ENCODE results near the gene CAPG.
"Not testable (repeated sequence)": the region's sequence is repeated elsewhere in the genome, so short reads cannot be mapped to it uniquely, and the experiment has no call there.

The CAPG gene

DNA sequence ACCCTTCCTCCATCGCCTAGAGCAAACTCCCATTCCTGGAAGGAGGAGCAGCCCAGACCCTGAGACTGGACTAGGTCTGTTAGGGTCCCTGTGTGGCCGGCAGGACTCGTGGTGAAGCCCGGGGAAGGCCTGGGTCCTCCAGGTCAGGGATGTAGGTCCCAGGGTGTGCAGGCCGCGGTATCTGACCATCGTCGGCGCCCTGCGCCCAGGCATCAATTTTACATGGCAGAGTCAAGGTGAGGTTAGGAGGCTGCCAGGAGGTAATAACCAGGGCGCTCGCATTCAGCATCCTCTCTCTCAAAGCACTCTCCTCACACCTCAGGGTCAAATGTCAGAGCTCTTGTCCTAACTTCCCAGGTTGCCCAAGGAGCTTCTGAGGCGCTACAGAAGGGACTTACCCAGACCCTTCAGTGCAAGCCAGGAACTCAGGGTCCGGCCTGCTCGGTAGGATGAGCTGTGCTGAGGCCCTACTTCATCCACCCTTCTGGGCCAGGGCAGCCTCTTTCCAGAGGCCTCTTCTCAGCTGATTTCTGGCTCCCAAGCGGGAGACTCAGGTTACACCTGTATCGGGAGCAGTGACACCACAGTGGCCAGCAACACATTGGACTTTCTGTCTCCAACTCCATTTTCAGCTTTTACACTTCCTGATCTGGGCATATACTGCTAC is 9.0 kb upstream of the CAPG start:
- no peak for DNase-seq

DNA sequence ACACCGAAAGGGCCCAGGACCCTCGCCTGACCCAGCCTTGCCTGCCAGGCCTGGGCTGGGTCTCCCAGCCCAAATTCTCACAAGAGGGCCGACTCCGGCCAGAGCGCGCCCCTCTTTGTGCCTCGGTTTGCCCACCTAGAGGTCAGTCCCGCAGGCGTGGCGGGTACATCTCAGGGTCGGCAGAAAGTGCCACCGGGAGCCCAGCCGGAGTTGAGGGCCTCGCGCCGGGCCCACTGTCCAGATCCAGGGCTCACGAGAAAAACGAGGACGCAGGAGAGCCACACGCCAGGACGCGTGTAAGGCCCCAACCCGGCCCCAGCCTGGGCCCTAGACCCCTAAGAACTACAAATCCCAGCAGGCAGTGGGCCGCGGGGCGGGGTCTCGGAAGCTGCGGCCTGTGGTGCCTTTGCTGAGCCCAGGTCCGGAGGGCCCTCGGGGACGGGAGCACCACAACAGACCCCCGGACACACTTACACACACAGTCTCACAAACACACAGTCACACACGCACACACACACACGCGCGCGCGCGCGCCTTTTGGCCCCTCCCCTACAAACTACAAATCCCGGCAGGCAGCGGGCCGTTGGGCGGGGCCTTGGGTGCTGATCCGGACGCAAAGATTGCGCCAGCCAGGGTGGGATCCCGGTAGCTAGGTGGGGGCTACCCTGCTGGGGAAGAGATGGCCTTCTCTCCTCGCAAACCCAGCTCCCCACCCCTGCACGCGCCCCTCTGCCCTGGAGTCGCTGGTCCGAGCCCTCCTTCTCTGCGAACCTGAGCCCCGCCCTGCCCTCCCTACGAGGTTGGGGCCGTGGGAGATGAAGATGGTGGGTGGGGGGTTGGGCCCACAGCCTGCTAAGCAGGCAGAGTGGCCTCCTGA is 8.2 kb upstream of the CAPG start, which contains the start of gene SH2D6:
TSS of gene SH2D6 (plus strand) at position 583 of the 877 bp plus-strand sequence. CDS start 10,752 bp downstream, outside the sequence.
- DNase-seq, result peak; percentile 80 to 82

DNA sequence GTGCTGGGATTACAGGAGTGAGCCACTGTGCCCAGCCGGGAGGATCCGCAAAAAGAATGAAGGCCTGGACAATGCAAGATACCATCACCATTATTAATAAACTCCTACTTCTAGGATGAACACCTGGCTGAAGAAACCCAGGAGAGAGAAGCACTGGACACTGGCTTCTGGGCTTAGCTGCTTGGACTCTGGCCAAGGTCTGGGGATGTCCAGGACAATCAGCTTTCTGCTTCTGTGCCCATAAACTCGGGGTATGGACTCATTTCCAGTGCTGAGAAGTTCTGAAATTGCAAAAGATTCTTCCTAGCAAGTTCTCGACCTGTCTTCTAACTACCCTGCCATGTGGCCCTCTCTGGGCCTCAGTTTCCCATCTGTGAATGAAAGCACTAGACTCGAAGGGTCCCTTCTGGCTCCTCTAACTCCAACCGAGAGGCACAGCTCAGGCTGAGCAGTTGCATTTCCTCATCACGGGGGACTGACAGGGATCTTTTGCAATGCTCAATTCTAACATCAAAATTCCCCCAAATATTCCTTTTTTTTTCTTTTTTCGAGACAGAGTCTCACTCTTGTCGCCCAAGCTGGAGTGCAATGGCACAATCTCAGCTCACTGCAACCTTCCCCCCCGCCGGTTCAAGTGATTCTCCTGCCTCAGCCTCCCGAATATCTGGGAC is 5.9 kb upstream of the CAPG start:
- no peak for DNase-seq

DNA sequence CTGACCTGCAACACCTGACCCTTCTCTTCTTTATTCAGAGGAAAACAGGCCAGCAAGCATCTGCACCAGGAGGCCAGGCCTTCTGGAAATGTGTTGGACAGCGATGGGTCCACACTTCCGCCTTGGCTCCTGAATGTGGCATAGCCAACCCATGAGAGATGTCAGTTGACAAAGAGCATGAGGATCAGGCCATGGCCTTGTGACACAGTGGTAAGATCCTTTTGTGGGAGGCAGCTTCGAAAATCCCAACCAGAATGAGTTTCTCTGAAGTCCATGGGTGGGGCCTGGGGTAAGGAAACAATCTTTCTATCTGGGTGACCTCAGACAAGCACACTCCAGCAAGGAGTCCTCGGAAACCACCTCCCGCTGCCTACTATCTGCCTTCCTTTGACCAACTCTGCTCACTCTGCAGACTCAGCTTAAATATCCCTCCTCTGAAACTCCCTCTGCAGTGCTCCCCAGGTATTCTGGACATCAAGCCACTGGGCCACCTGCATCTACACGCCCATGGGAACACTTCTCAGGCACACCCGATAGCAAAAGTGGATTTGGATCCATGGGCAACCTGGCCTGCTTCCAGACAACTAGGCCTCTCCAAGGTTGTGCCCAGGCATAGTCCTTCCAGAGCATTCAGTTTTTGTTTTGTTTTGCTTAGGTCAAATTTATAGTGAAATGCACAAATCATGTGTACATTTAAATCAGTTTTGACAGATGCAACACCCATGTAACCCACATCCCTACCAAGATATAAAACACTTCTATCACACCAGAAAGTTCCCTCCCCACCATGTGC is 4.8 kb upstream of the CAPG start:
- DNase-seq, result no peak

GRCh38 chr2:85414421-85414759 is 4.2 kb upstream of the CAPG start:
- DNase-seq, result not testable (repeated sequence)

GRCh38 chr2:85413592-85414420 is 3.6 kb upstream of the CAPG start:
- peak in 1 of 2 experiments; percentile 15 for DNase-seq

- no peak for DNase-seq
These were observed 1.2 kb upstream of the CAPG start for GRCh38 chr2:85411405-85411748.

DNA sequence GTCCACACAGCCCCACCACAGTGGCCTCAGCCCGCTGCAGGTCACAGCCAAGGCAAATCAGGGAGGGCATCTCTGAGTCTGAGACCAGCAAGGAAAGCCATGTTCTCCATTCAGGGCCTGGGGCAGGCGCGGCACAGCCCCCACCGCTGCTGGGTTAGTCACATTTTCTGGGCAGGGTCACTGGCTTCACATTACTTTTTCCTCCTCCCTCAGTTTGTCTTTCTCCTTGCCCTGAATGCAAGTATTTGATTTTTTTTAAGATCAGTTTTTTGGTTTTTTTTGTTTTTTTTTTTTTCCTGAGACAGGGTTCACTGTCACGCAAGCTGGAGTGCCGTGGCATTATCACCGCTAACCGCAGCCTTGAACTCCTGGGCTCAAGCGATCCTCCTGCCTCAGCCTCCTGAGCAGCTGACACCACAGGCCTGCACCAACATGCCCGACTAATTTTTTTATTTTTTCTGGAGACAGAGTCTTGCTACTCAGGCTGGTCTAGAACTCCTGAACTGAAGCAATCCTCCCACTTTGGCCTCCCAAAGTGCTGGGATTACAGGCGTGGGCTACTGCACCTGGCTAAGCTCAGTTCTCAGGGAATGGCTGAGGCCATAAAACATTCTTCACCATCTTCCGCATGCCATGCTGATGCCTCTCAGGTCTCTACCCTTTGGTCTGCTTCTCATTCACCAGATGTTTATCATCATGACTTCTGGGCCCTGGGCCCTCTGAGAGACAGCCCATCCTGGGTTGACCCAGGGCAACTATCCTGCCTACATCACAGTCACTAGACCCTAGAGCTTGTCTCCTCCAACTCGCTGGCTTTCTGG is 628 bp upstream of the CAPG start:
- no peak for DNase-seq

DNA sequence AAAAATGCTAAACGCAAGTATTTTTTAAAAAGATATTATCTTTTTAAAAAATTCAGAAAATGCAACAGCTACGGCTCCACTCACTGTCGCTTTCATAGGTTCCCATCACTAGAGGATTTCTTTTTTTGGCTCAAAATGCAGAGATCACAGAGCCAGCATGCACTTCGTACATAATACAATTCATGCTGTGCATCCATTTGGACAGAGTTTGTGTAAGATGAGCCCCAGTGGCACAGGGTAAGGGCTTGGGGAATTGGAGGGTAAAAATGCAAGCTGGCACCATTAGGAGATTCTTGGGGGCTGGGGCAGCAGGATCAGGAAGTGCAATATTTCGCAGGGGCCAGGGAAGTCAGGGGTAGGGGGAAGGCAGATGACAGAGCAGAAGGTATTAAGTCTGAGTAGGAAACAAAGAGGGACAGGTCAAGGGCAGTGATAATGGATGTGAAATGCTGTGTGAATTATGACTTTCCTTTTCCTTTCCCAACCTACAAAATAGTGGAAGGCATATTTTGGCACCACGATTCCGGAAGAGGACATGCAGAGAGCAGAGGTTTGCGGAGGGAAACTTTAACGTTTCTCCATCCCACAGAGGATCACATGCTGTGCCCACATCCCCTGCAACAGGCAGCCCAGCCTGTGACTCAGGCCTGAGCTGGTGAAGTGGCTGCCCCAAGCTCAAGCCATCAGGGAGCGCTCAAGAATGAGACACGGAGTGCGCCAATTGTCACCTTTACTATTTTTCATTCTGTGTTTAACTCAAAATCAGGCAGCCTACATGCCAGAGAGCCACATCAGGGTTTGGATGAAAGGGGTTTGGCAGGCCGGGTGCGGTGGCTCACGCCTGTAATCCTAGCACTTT is 4.7 kb downstream of the CAPG start:
- peak; percentile 59 to 69 for DNase-seq

GRCh38 chr2:85401844-85402243 is 8.3 kb downstream of the CAPG start:
- no peak for DNase-seq

- DNase-seq, result no peak
These were observed 8.7 kb downstream of the CAPG start for GRCh38 chr2:85401464-85401805.

DNA sequence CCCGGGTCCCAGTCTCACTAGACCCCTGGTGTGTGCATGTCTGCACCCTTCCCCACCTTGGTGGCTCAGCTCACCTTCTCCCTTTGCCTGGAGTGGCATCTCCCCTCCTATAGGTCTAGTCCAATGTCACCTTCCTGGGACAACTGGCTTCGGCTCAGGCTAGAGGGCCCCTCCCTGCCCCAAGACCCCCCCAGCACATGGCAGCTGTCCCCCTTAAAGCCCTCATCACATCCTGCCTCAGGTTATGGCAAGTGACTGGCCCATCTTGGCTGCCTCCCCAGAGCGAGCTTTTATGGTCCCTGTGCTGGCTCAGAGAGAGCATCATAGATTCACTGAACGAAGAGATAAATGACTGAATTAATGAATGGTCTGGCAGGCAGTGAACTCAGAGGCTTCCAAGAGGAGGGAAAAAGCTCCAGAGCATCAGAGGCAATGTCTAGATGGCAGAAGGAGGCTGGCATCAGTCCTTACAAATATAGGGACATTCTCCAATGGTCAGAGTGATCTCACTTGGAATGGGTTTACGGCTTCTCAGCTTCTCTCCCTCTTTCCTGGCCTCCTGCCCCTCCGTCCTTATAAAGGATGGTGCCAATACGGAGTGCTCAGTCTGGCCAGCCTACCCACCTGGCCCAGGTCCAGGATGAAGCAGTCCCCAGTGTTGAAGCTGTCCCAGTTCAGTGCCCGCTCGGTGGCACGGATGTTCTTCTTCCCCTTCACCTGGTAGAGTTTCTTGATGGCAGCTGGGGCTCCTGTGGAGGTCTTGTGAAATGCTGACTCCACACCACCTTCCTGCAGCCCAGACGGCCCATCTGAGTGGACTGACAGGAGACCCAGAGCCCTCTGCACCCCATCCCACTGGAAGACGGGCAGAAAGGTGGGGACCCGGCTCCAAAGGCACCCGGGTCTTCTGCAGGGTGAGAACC is 9.4 kb downstream of the CAPG start:
- DNase-seq, result no peak

DNA sequence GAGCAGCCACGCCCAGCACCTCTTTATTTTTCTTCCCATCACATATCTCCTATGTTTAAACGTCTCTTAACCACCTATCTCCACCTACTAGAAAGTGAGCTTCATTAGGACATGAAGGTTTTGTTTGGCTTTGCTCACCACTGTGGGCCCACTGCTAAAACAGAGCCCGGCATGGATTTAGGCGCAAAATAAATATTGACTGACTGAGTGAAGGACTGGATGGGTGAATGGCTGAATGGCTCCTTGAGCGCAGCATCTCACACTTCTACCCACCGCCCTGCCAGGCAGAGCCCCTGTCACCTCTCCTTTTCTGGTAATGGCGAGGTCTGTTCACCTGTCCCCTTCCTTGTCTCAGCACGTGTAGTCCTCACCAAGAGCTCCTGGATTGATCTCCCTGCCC is 10.1 kb downstream of the CAPG start:
- DNase-seq, result no peak

DNA sequence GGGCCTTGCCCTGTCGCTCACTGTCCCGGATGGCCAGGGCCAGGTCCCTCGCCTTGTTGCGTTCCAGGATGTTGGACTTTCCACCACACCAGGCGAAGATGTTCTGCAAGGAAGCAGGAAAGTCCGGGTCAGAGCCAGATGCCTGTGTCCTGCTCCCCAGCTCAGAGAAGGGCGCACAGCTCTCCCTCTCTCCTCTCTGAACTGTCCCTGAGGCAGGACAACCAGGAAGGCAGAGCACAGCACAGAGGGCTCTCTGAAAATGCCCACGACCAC is 11.0 kb downstream of the CAPG start:
- no peak for DNase-seq

DNA sequence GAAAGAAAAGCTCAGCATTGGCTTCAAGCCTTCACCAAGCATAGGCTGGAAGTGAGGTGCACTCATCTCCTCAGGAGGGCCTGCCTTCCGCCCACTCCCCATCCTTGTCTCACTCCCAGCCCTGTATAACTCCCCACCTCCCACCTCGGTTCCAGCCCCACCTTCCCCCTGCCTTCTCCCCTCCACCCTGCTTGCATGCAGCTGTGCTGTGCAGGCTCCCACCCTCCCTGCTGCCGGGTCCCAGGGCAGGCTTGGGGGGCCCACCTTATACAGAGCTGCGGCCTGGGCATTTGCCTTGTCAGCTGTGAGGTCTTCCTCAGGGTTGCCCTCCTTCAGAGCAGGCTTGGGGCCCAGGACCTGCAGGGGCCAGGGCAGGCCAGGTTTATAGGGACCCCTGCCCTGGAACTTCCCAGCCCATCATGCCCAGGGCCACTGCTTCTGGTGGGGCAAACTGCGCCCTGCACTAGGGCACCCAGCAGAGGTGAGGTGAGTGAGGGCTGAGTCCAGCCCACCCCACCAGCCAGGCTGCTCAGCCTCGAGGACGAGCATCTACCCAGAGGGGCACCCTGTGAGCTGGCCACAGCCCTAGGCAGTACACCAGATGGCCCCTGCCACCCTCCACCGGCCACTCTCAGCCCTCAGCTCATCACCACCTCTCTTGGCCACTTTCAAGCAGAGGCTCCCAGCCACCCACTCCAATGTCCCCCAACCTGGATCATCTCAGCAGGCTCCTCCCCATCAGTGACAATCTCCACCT is 11.6 kb downstream of the CAPG start:
- DNase-seq, result no peak

DNA sequence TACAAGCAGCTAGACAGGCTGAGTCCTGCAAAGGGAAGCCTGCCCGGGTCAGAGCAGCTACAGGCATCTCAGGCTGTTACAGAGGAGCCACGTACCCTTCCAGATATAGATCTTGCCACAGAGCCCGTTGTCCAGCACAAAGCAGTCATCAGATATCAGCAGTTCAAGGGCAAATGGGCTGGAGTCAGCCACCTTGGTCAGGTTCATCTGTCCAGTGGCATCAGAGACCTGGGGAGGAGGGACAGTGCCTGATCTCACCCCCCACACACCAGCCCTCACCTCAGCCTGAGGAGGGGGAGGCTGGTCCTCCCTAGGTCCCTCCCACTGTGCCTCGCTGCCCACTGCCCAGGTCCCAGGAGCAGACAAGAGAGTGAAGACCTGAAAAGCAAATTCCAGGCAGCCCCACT is 12.2 kb downstream of the CAPG start:
- DNase-seq, result no peak

DNA sequence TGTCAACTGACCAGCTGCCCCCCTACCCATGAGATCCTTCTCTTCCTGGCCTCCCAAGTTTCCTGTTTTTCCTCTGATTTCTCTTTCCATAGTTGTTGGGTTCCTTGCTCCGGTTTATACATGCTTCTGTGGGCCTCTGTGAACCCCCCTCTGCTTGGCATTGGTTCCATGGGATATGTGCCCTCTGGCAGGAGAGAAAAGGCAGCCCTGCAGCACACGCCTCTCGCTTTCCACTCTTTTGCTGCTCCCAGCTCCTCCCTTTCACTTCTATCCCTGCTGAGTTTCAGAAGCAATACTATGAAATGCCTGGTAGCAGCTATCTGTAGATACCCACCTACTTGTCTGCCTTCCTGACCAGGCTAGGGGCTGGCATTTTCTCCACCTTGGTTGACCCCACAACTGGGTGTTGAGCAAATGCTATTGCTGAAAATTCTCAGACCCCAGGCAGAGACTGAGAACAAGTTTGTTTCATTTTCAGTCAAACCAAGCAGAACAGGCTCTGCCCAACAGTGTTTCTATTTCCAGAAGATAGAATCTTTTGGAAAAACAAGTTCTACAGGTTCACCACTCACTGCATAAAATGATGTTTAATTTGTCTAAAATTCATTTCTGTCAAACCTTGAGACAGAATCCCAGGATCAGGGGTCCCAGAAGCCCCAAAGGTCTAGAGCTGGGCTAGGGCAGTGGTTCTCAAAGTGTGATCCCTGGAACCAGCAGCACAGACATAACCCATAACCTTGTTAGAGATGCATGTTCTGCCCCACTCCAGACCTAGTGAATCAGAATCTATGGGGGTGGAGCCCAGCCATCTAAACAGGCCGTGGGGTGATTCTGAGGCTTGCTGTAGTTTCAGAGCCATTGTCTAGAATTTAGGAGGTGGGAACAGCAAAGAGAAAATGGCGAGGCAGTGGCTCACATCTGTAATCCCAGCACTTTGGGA is 13.4 kb downstream of the CAPG start:
- DNase-seq, result no peak
